SK-N-SH (cell line): ENCODE measurements around the gene SYNM. TPM values are rescaled to one million over a fixed set of nuclear protein-coding genes. Genes with fewer than 3 reads are reported as not detected.

ENCODE experiments used
- CTCF ChIA-PET: fragments of 300-600, 350-600 bp; formaldehyde crosslinking; extraction: SDS; loops from one replicate; lab custom pipeline; 2021; lab: Yijun Ruan, JAX
- POLR2A ChIA-PET: fragments of 350-600 bp; sonication (Branson Sonifier 250); formaldehyde crosslinking; extraction: SDS; loops from one replicate; lab custom pipeline; 2020; ENCODE audit warnings: antibody characterized with exemption, inconsistent platforms; lab: Yijun Ruan, JAX
- DNase-seq: peaks from one replicate; pipeline ENCODE4 v3.0.0; 2012
- H2AFZ ChIP-seq: fragments of 200-600 bp; sonication (generic); 2 replicates; pipeline ENCODE4 v1.8.1; 2016; ENCODE audit warnings: antibody characterized with exemption, mild to moderate bottlenecking, low read depth
- H3F3A ChIP-seq: fragments of 200-600 bp; sonication (generic); replicated peaks from 2 replicates; pipeline ENCODE3; 2016; ENCODE audit warnings: antibody characterized with exemption, mild to moderate bottlenecking; ENCODE audit not compliant: insufficient read depth
- H3K27ac ChIP-seq, 2 experiments: fragments of 200-500 bp in 1 of 2; fragments of 200-600 bp in 1 of 2; sonication (Bioruptor generic) in 1 of 2; sonication (generic), shearing (Covaris generic) in 1 of 2; 2 replicates each; pipeline versions ENCODE4 v1.5.1 to v1.6.1; 2014 to 2016; ENCODE audit warnings: low read depth in 2 of 2, inconsistent platforms in 1 of 2, low read length in 1 of 2, mild to moderate bottlenecking in 1 of 2, mixed read lengths in 1 of 2
- H3K27me3 ChIP-seq: fragments of 200-600 bp; sonication (generic), shearing (Covaris generic); 2 replicates; pipeline ENCODE4 v1.6.1; 2016; ENCODE audit warnings: mixed run types; ENCODE audit not compliant: insufficient read depth
- H3K36me3 ChIP-seq, 2 experiments: fragments of 200-500 bp in 1 of 2; fragments of 200-600 bp in 1 of 2; sonication (Bioruptor generic) in 1 of 2; sonication (generic) in 1 of 2; replicated peaks in 1 of 2; 2 replicates each; pipeline versions ENCODE3 to v1.5.1; 2014 to 2016; ENCODE audit warnings: low read length in 1 of 2, mild to moderate bottlenecking in 1 of 2; ENCODE audit not compliant: insufficient read depth in 2 of 2, control insufficient read depth in 1 of 2
- H3K4me1 ChIP-seq, 2 experiments: fragments of 200-500 bp in 1 of 2; fragments of 200-600 bp in 1 of 2; sonication (Bioruptor generic) in 1 of 2; sonication (generic), shearing (Covaris generic) in 1 of 2; 2 replicates each; pipeline versions ENCODE4 v1.5.1 to v1.6.1; 2014 to 2016; ENCODE audit warnings: low read depth in 1 of 2, low read length in 1 of 2, mixed run types in 1 of 2; ENCODE audit not compliant: insufficient read depth in 2 of 2, control insufficient read depth in 1 of 2
- H3K4me2 ChIP-seq: fragments of 200-600 bp; sonication (generic), shearing (Covaris generic); 2 replicates; pipeline ENCODE4 v1.6.1; 2017; ENCODE audit warnings: mixed run types
- H3K4me3 ChIP-seq, 2 experiments: fragments of 200-500 bp in 1 of 2; fragments of 200-600 bp in 1 of 2; sonication (Bioruptor generic) in 1 of 2; sonication (generic), shearing (Covaris generic) in 1 of 2; 2 replicates each; pipeline versions ENCODE4 v1.5.1 to v1.8.1; 2014 to 2016; ENCODE audit warnings: low read depth in 2 of 2, inconsistent platforms in 1 of 2, low read length in 1 of 2, mild to moderate bottlenecking in 1 of 2, mixed read lengths in 1 of 2, moderate library complexity in 1 of 2
- H3K79me2 ChIP-seq: fragments of 200-600 bp; sonication (generic); 2 replicates; pipeline ENCODE4 v1.8.1; 2017; ENCODE audit warnings: mild to moderate bottlenecking; ENCODE audit not compliant: insufficient read depth
- H3K9ac ChIP-seq: fragments of 200-600 bp; sonication (generic); 2 replicates; pipeline ENCODE4 v1.6.1; 2017; ENCODE audit warnings: mixed run types
- H3K9me2 ChIP-seq: fragments of 200-600 bp; sonication (generic); 2 replicates; pipeline ENCODE4 v1.6.1; 2017; ENCODE audit warnings: mixed run types
- H3K9me3 ChIP-seq: fragments of 200-600 bp; sonication (generic); 2 replicates; pipeline ENCODE4 v1.6.1; 2017; ENCODE audit warnings: mixed run types, mild to moderate bottlenecking, moderate library complexity
- H4K20me1 ChIP-seq: fragments of 200-600 bp; sonication (generic); 2 replicates; pipeline ENCODE4 v1.6.1; 2017; ENCODE audit warnings: mild to moderate bottlenecking, mixed run types; ENCODE audit not compliant: insufficient read depth
- CHD2 ChIP-seq: fragments of 150-350 bp; IDR thresholded peaks from 2 replicates; pipeline ENCODE4 v1.6.1; 2018; ENCODE audit warnings: low read length; ENCODE audit not compliant: partially characterized antibody
- ELF1 ChIP-seq: IDR thresholded peaks from 2 replicates; pipeline ENCODE4 v1.4.0; 2012
- EP300 ChIP-seq, 2 experiments: IDR thresholded peaks; 2 replicates each; pipeline versions ENCODE4 v1.4.0 to v1.6.1; 2012; ENCODE audit warnings: borderline replicate concordance in 1 of 2, low read depth in 1 of 2, low read length in 1 of 2
- FOSL2 ChIP-seq: IDR thresholded peaks from 2 replicates; pipeline ENCODE4 v1.4.0; 2012; ENCODE audit warnings: low read depth, mild to moderate bottlenecking, moderate library complexity, borderline replicate concordance
- FOXJ3 ChIP-seq: sonication (generic); formaldehyde crosslinking; IDR thresholded peaks from 2 replicates; pipeline ENCODE4 v1.5.1; 2020; ENCODE audit warnings: mild to moderate bottlenecking, missing genetic modification reagents
- FOXM1 ChIP-seq: IDR thresholded peaks from 2 replicates; pipeline ENCODE4 v1.4.0; 2012; ENCODE audit warnings: low read depth, mild to moderate bottlenecking
- JUND ChIP-seq: IDR thresholded peaks from 2 replicates; pipeline ENCODE4 v1.4.0; 2012
- MEF2A ChIP-seq: IDR thresholded peaks from 2 replicates; pipeline ENCODE4 v1.4.0; 2012; ENCODE audit warnings: low read depth, borderline replicate concordance
- NRF1 ChIP-seq: IDR thresholded peaks from 2 replicates; pipeline ENCODE4 v1.6.1; 2012; ENCODE audit warnings: low read depth, mild to moderate bottlenecking, low read length
- POLR2AphosphoS5 ChIP-seq: IDR thresholded peaks from 2 replicates; pipeline ENCODE4 v1.6.1; 2012; ENCODE audit warnings: low read depth, low read length
- RAD21 ChIP-seq: IDR thresholded peaks from 2 replicates; pipeline ENCODE4 v1.6.1; 2012; ENCODE audit warnings: mild to moderate bottlenecking, low read length
- REST ChIP-seq: IDR thresholded peaks from 2 replicates; pipeline ENCODE4 v1.6.1; 2012; ENCODE audit warnings: mild to moderate bottlenecking, low read depth, low read length, moderate library complexity
- SMC3 ChIP-seq: IDR thresholded peaks from 2 replicates; pipeline ENCODE4 v1.6.1; 2012; ENCODE audit warnings: low read depth, low read length, improper control_type of control experiment
- TAF1 ChIP-seq: IDR thresholded peaks from 2 replicates; pipeline ENCODE4 v1.6.1; 2012; ENCODE audit warnings: low read depth, mild to moderate bottlenecking, low read length, moderate library complexity, borderline replicate concordance
- TCF12 ChIP-seq: IDR thresholded peaks from 2 replicates; pipeline ENCODE4 v1.4.0; 2012
- ZBTB33 ChIP-seq: IDR thresholded peaks from 2 replicates; pipeline ENCODE4 v1.4.0; 2012; ENCODE audit warnings: low read depth, borderline replicate concordance
- WGBS: methylation state at CpG from one replicate; pipeline ENCODE4 v1.1.6; 2017; ENCODE audit warnings: low lambda C conversion rate; 5-methylcytosine and 5-hydroxymethylcytosine counted together
- polyA plus RNA-seq, 3 experiments: library from polyadenylated mRNA; depleted of rRNA; stranded (reverse); fragments of >200 nt; gene quantifications; 2 replicates each; pipeline ENCODE4 v1.2.3, GENCODE V29; 2012
- TF ChIP-seq, protein P1 (sequence below): fragments of 150-350 bp; IDR thresholded peaks from 2 replicates; pipeline ENCODE4 v1.6.1; 2016; ENCODE audit warnings: mild to moderate bottlenecking, low read depth, low read length
- TF ChIP-seq, protein P2 (sequence below): IDR thresholded peaks from 2 replicates; pipeline ENCODE4; 2012
- TF ChIP-seq, protein P3 (sequence below): fragments of 150-350 bp; IDR thresholded peaks from 2 replicates; pipeline ENCODE4 v1.6.1; 2017; ENCODE audit warnings: antibody characterized with exemption, low read length, low read depth, borderline replicate concordance
- TF ChIP-seq, protein P4 (sequence below): IDR thresholded peaks from 2 replicates; pipeline ENCODE4 v1.4.0; 2012; ENCODE audit warnings: low read depth, borderline replicate concordance

Gene SYNM
- polyA plus RNA-seq, 1 of the 3 experiments (the other 2 are of a cell fraction) = 5.0 TPM

- TF ChIP-seq RAD21 (no peak), FOSL2 (no peak)
- TF ChIP-seq, all 33 proteins: peak for 0
These were observed 19.8 kb downstream of the SYNM start (continued) for GRCh38 chr15:99124641-99125040.

- H3K79me2 ChIP-seq = no peaks in the 10 kb centered on the region
- peaks cover 6 to 22% of the 10 kb centered on the region in 2 experiments for H3K36me3 ChIP-seq
- no peak overlapping the region for H3K4me2 ChIP-seq
- H4K20me1 ChIP-seq = no peaks in the 10 kb centered on the region
- POLR2A ChIA-PET = no interaction called here
- no peak for TF ChIP-seq ELF1
- no peak for TF ChIP-seq ZBTB33
- no peak for TF ChIP-seq TAF1
- no peak for TF ChIP-seq MEF2A
- TF ChIP-seq POLR2AphosphoS5 = no peak
- TF ChIP-seq, protein P1, sequence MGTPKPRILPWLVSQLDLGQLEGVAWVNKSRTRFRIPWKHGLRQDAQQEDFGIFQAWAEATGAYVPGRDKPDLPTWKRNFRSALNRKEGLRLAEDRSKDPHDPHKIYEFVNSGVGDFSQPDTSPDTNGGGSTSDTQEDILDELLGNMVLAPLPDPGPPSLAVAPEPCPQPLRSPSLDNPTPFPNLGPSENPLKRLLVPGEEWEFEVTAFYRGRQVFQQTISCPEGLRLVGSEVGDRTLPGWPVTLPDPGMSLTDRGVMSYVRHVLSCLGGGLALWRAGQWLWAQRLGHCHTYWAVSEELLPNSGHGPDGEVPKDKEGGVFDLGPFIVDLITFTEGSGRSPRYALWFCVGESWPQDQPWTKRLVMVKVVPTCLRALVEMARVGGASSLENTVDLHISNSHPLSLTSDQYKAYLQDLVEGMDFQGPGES = no peak
- TF ChIP-seq REST = no peak
- no peak for TF ChIP-seq EP300 (IDR thresholded peaks at IDR 0.05; ENCODE audit: borderline replicate concordance in 1 of 2, low read depth in 1 of 2, low read length in 1 of 2)
- TF ChIP-seq FOXJ3 (CRISPR knock-in tag) = no peak
- TF ChIP-seq CHD2 = no peak
- TF ChIP-seq, protein P2, sequence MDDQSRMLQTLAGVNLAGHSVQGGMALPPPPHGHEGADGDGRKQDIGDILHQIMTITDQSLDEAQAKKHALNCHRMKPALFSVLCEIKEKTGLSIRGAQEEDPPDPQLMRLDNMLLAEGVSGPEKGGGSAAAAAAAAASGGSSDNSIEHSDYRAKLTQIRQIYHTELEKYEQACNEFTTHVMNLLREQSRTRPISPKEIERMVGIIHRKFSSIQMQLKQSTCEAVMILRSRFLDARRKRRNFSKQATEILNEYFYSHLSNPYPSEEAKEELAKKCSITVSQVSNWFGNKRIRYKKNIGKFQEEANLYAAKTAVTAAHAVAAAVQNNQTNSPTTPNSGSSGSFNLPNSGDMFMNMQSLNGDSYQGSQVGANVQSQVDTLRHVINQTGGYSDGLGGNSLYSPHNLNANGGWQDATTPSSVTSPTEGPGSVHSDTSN = no peak
- TF ChIP-seq, protein P3, sequence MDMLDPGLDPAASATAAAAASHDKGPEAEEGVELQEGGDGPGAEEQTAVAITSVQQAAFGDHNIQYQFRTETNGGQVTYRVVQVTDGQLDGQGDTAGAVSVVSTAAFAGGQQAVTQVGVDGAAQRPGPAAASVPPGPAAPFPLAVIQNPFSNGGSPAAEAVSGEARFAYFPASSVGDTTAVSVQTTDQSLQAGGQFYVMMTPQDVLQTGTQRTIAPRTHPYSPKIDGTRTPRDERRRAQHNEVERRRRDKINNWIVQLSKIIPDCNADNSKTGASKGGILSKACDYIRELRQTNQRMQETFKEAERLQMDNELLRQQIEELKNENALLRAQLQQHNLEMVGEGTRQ = no peak
- no peak for TF ChIP-seq TCF12
- TF ChIP-seq JUND = no peak
- TF ChIP-seq NRF1 = no peak
- TF ChIP-seq FOXM1 = no peak
- TF ChIP-seq, protein P4, sequence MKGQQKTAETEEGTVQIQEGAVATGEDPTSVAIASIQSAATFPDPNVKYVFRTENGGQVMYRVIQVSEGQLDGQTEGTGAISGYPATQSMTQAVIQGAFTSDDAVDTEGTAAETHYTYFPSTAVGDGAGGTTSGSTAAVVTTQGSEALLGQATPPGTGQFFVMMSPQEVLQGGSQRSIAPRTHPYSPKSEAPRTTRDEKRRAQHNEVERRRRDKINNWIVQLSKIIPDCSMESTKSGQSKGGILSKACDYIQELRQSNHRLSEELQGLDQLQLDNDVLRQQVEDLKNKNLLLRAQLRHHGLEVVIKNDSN = no peak
- no peak for TF ChIP-seq SMC3
- DNase-seq = no peak
- no peaks in the 10 kb centered on the region for H3K9me2 ChIP-seq
- CTCF ChIA-PET = interaction anchor here (1.4 to 9.7 kb wide), 4 partner anchors 10 to 109 kb away, joined by 3 to 102 read pairs (median 15); partner anchors contain the start of gene SYNM
- H3K4me3 ChIP-seq = no peak overlapping the region
- H3K4me1 ChIP-seq = peaks cover 14 to 55% of the 10 kb centered on the region in 2 experiments
- no peak overlapping the region for H3K9ac ChIP-seq
- H3F3A ChIP-seq = peaks cover 27% of the 10 kb centered on the region
- 83% methylated on average over 21 of the region's 29 CpGs for WGBS
- H2AFZ ChIP-seq = no peak overlapping the region
- H3K27me3 ChIP-seq = no peaks in the 10 kb centered on the region
- peak overlapping the region; percentile 95 to 100; a peak in 3 of 4 replicates for H3K27ac ChIP-seq
- no peaks in the 10 kb centered on the region for H3K9me3 ChIP-seq
These were observed 20.4 kb downstream of the SYNM start for GRCh38 chr15:99125061-99125891.
